Endometrial microvascular endothelial cells (primary cell): ENCODE measurements around the gene FBXW7. TPM values are rescaled to one million over a fixed set of nuclear protein-coding genes. Genes with fewer than 3 reads are reported as not detected.

Experiments used
- in situ Hi-C: cut with HindIII; loops from 2 replicates; pipeline ENCODE4 v1.10.0; 2017; ENCODE audit warnings: low sequenced_read_pairs, low pct_unique_long_range_greater_than_20kb; ENCODE audit errors: inconsistent ontology term
- total RNA-seq: library from RNA; depleted of rRNA; stranded (reverse); fragments of >200 nt; gene quantifications from one replicate; pipeline ENCODE4 v1.2.3, GENCODE V29; 2015; ENCODE audit errors: inconsistent ontology term

The FBXW7 gene
- total RNA-seq, 1 donor from 2014 or later = 45.3 TPM

DNA sequence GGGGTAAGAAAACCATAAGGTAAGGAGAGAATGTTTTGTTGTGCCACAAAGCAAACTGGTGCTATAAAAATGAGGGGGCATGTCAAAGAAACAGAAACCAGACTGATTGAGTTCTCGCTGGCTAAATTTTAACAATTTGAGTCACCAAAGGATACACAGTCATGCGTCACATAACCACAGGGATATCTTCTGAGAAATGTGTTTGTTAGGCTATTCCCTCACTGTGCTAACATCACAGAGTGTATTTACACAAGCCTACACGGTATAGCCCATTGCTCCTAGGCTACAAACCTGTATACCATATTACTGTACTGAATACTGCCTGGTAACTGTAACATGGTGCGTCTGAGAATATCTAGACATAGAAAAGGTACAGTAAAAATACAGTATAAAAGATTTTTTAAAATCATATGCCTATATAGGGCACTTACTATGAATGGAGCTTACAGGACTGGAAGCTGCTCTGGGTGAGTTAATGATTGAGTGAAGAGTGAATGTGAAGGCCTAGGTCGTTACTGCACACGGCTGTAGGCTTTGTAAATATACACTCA, 50.1 kb downstream of the FBXW7 start:
- in situ Hi-C loops = no loop called here

- in situ Hi-C loops = no loop called here
Measured at GRCh38 chr4:152482211-152482610, 53.7 kb downstream of the FBXW7 start.

- in situ Hi-C loops = no loop called here
Measured at GRCh38 chr4:152480901-152481300, 55.0 kb downstream of the FBXW7 start.

DNA sequence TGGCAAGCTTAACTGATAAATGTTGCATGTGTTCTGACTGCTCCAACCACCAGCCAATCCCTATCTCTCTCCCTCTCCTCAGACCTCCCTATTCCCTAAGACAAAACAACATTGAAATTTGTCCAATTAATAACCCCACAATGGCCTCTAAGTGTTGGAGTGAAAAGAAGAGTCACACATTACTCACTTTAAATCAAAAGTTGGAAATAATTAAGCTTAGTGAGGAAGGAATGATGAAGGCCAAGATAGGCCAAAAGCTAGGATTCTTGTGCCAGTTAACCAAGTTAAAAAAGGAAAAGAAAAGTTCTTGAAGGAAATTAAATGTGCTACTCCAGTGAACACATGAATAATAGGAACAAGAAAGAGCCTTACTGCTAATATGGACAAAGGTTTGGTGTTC, 55.6 kb downstream of the FBXW7 start:
- in situ Hi-C loops = no loop called here

GRCh38 chr4:152479428-152480026, 56.4 kb downstream of the FBXW7 start:
- in situ Hi-C loops = no loop called here

DNA sequence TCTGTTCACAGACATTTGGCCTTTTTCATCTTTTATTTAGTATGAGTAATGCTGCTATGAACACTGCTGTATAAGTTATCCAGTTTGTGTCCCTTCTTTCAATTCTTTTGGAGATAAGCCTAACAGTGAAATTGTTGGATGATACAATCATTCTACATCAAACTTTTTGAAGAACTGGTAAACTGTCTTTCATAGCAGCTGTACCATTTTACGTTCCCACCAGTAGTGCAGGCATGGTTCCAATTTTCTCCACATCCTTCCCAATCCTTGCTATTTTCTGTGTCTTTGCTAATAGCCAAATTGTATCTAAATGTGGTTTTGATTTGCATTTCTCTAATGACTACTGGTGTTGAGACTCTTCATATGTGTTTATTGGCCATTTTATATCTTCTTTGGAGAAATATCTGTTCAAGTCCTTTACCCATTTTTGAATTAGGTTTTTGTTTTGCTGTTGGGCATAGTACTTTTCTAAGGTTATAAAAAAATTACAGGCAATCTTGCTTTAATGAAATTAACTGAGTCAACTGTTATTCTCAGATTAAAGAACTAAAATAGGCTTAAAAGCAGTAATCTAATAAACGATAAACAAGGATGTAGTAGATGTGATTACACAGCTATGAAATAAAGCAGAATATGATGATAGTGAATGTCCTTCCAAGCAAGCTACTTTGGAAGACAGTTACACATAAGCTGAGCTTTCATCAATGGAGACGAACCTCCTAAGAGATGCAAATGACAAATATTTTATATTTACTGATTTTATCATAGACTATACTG, 57.2 kb downstream of the FBXW7 start:
- in situ Hi-C loops = no loop called here

GRCh38 chr4:152476796-152477195, 59.1 kb downstream of the FBXW7 start:
- in situ Hi-C loops = no loop called here

- in situ Hi-C loops = no loop called here
Measured at GRCh38 chr4:152471251-152471792, 64.6 kb downstream of the FBXW7 start.

DNA sequence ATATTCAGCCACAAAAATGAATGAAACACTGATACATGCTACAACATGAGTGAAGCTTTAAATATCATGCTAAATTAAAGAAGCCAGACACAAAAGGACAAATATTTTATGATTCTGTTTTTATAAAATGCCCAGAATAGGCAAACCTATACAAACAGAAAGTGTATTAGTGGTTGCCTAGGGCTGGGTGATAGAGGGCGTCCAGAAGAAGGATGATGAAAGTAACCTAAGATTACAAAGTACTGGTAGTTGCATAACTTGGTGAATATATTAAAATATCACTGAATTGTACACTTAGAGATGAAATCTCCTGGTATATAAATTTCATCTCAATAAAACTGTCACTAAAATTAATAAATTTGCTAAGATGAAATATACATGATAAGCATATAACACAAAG, 67.5 kb downstream of the FBXW7 start:
- in situ Hi-C loops = no loop called here

GRCh38 chr4:152467101-152467500, 68.8 kb downstream of the FBXW7 start:
- in situ Hi-C loops = no loop called here

DNA sequence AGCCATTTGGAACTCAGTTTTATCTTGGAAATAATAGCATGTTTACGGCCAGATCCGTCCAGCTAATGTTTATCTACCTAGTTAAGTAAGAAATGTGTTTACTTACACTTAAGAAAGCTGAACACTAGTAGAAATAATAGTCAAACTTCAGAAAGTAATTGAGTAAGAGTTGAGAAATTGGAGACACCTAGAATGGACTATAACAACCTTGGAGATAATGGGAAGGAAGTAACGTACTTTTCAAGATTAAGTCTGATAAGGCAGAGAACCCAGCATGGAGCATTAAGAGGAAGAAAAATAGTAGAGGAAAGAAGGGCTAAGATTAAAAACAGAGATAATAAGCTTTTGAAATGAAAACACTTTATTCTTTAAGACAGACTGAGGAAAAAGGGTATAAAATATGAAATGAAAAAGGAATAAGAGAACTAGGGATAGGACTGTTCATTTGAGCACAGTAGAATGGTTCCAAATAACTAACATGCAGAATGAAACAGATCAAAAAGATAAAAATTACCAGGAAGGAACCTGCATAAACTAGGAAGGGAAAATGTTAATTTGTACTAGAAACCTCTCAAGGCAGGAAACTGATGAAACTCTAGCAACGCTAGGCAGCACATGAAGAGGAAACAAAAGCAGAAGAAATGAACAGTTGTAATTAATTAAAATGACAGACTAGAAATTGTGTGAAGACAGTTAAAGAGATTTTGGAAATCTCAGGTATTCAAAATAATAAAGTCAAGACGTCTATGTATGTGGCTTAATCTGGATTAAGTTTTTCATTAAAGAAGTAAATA, 71.7 kb downstream of the FBXW7 start:
- in situ Hi-C loops = no loop called here

DNA sequence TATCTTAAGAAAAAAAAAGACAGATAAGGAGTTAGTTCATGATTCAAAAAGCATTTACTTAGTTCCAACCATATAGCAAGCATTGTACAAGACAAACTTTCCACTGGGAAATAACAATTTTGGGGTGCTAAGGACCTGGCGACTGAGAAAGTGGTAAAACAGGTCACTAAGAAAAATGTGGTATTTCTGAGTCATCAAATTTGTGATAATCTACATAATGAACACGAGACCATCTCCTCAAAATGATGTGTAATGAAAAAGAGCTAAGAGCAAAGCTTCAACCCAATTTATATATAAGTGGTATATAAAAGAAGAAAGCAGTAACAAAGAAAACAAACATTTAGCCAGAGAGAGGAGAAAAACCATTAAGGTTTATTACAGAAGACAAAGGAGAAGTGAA, 72.3 kb downstream of the FBXW7 start:
- in situ Hi-C loops = no loop called here

- in situ Hi-C loops = no loop called here
Measured at GRCh38 chr4:152462695-152463094, 73.2 kb downstream of the FBXW7 start.

GRCh38 chr4:152462047-152462446, 73.8 kb downstream of the FBXW7 start:
- in situ Hi-C loops = no loop called here

GRCh38 chr4:152460488-152460887, 75.4 kb downstream of the FBXW7 start:
- in situ Hi-C loops = no loop called here

DNA sequence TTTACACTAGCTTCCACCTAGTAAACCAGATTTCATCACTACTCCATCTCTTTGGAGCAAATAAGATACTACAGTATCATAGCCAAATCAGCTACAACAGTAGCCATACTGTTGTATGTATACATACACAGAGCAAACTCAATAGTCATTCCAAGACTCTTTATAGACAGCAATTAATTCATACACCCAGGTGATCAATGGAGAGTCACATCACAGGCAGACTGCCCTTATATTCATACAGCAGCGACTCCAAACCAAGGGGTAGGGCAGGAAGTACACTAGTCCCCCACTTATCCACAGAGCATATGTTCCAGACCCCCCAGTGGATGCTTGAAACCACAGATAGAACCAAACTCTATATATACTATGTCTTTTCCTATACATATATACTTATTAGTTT, 76.6 kb downstream of the FBXW7 start:
- in situ Hi-C loops = no loop called here

- in situ Hi-C loops = no loop called here
Measured at GRCh38 chr4:152458801-152459302, 77.0 kb downstream of the FBXW7 start.

DNA sequence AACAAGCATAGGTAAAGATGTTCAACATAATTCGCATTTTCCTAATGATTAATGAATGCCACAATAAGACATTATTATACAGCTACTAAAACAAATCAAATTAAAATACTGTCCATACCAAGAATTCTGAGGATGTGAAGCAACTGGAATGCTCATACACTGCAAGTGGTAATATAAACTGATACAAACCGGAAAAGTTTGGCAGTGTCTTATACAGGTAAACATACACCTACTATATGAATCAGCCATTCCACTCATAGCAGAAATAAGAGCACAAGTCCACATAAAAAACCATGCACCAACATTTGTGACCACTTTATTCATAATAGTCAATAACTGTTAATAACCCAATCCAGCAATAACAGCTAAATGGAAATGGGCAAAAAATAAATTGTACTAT, 79.3 kb downstream of the FBXW7 start:
- in situ Hi-C loops = no loop called here

GRCh38 chr4:152455311-152455710, 80.6 kb downstream of the FBXW7 start:
- in situ Hi-C loops = no loop called here
